Measurements from ENCODE around the gene VMAC.

GRCh38 chr19:5929179-5929578, 24.5 kb downstream of the VMAC start:
- TF ChIP-seq CTCF (IDR thresholded peaks at IDR 0.05) (no peak), POLR2A (IDR thresholded peaks at IDR 0.05; ENCODE audit: low read length) (no peak), MYC (IDR thresholded peaks at IDR 0.05; ENCODE audit: borderline replicate concordance, low read length) (no peak), SMC3 (IDR thresholded peaks at IDR 0.05) (no peak), EP300 (IDR thresholded peaks at IDR 0.05) (no peak), USF2 (IDR thresholded peaks at IDR 0.05) (no peak), MAZ (IDR thresholded peaks at IDR 0.05; ENCODE audit: borderline replicate concordance, low read depth, low read length) (no peak), CHD4 (IDR thresholded peaks at IDR 0.05; ENCODE audit: borderline replicate concordance) (no peak), CBX8 (IDR thresholded peaks at IDR 0.05) (no peak), CEBPB (IDR thresholded peaks at IDR 0.05) (no peak), RCOR1 (IDR thresholded peaks at IDR 0.05; ENCODE audit: low read depth, low read length) (no peak), RAD21 (conservative IDR thresholded peaks at IDR 0.05 in 1 of 2, IDR thresholded peaks at IDR 0.05 in 1 of 2) (no peak)
